GM20431 (cell line): ENCODE results near the gene GTF3A.

Experiments
- in situ Hi-C: fragments of 300-500 bp; cut with MseI, MboI; formaldehyde crosslinking; loops from one replicate; pipeline ENCODE4 v1.15.0; 2020; ENCODE audit warnings: low sequenced_read_pairs; ENCODE audit not compliant: unreplicated experiment

The GTF3A gene

GRCh38 chr13:27403727-27404385 is 20.6 kb upstream of the GTF3A start:
- in situ Hi-C loops = no loop called here

- in situ Hi-C loops = no loop called here
These were observed 19.7 kb upstream of the GTF3A start for GRCh38 chr13:27404680-27405079.

- in situ Hi-C loops = no loop called here
These were observed 18.8 kb upstream of the GTF3A start for GRCh38 chr13:27405546-27406134.

GRCh38 chr13:27406178-27406939 is 18.1 kb upstream of the GTF3A start:
- in situ Hi-C loops = no loop called here

- in situ Hi-C loops = no loop called here
These were observed 16.3 kb upstream of the GTF3A start for GRCh38 chr13:27408074-27408473.

- in situ Hi-C loops = no loop called here
These were observed 15.4 kb upstream of the GTF3A start for GRCh38 chr13:27409013-27409412.

- in situ Hi-C loops = no loop called here
These were observed 13.1 kb upstream of the GTF3A start for GRCh38 chr13:27411341-27411740.

GRCh38 chr13:27415116-27415515 is 9.3 kb upstream of the GTF3A start:
- in situ Hi-C loops = no loop called here

- in situ Hi-C loops = no loop called here
These were observed 5.1 kb upstream of the GTF3A start for GRCh38 chr13:27419328-27419727.

GRCh38 chr13:27421101-27421871 is 3.1 kb upstream of the GTF3A start:
- in situ Hi-C loops = no loop called here

- in situ Hi-C loops = no loop called here
These were observed 1.1 kb upstream of the GTF3A start for GRCh38 chr13:27423333-27423732.

GRCh38 chr13:27425158-27425917 is 919 bp downstream of the GTF3A start:
- in situ Hi-C loops = no loop called here

GRCh38 chr13:27425918-27426630 is 1.7 kb downstream of the GTF3A start:
- in situ Hi-C loops = no loop called here

GRCh38 chr13:27427641-27428040 is 3.2 kb downstream of the GTF3A start:
- in situ Hi-C loops = no loop called here

GRCh38 chr13:27428160-27428559 is 3.7 kb downstream of the GTF3A start:
- in situ Hi-C loops = no loop called here

- in situ Hi-C loops = no loop called here
These were observed 7.8 kb downstream of the GTF3A start for GRCh38 chr13:27432180-27432579.

- in situ Hi-C loops = no loop called here
These were observed 8.3 kb downstream of the GTF3A start for GRCh38 chr13:27432611-27433210.

- in situ Hi-C loops = no loop called here
These were observed 12.7 kb downstream of the GTF3A start for GRCh38 chr13:27437126-27437525.

- in situ Hi-C loops = no loop called here
These were observed 16.0 kb downstream of the GTF3A start for GRCh38 chr13:27440408-27440807.
